GM12801 (cell line): ENCODE results near the gene ID3.

Experiments
- TF ChIP-seq, protein P1 (sequence below): IDR thresholded peaks from one replicate; pipeline ENCODE4 v1.5.1; 2011; ENCODE audit warnings: control low read depth; ENCODE audit not compliant: insufficient read length; ENCODE audit errors: extremely low read depth

ID3 gene

DNA sequence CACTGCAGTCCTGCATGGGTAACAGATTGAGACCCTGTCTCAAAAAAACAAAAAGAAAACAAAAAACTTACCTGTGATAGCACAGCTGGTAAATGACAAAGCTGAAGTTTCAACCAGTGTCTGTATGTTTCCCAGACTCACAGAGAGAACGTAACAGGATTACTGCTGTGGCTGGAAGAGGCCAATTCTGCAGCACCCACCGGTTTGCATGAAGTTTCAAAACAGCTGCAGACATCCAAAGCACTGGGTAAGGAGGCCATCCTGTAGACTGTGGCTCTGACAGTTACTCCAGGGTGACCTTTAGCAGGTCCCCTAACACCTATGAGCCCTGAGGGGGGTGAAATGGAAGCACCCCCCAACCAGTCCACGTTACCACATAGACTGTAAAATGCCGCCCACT lies 7.5 kb downstream of the ID3 start:
- TF ChIP-seq, protein P1, sequence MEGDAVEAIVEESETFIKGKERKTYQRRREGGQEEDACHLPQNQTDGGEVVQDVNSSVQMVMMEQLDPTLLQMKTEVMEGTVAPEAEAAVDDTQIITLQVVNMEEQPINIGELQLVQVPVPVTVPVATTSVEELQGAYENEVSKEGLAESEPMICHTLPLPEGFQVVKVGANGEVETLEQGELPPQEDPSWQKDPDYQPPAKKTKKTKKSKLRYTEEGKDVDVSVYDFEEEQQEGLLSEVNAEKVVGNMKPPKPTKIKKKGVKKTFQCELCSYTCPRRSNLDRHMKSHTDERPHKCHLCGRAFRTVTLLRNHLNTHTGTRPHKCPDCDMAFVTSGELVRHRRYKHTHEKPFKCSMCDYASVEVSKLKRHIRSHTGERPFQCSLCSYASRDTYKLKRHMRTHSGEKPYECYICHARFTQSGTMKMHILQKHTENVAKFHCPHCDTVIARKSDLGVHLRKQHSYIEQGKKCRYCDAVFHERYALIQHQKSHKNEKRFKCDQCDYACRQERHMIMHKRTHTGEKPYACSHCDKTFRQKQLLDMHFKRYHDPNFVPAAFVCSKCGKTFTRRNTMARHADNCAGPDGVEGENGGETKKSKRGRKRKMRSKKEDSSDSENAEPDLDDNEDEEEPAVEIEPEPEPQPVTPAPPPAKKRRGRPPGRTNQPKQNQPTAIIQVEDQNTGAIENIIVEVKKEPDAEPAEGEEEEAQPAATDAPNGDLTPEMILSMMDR, result no peak

DNA sequence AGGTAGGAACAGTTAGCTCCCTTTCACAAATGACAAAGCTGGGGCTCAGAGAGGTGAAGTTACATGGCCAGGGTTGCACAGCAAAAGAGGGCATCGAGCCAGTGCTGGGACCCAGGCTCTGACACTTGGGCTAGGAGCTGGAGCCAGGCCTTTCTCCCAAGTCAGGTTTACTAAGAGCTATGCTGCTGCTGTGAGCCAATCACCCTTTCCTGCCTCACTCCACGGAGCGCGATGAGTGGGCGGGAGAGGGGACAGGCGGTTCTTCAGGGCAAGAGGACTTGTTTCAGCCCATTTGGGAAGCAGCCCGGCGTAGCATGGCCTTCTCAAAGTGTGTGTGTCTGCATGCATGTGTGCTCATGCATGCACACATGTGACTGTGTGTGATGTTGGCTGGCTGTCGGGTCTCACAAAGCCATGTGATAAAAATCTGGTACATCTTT lies 10.6 kb downstream of the ID3 start:
- TF ChIP-seq, protein P1, result no peak

- TF ChIP-seq, protein P1, result no peak
Observed at GRCh38 chr1:23546897-23547584, 12.3 kb downstream of the ID3 start.

DNA sequence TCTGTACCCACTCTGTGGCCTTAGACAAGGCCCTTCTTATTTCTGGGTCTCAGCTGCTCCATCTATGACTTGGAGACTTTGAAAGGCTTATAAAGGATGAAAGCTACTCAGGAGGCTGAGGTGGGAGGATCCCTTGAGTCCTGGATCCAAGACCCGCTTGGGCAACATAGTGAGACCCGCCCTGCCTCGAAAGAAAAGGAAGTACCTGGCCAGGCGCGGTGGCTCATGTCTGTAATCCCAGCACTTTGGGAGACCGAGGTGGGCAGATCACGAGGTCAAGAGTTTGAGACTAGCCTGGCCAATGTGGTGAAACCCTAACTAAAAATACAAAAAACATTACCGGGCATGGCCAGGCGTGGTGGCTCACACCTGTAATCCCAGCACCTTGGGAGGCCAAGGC lies 13.4 kb downstream of the ID3 start:
- TF ChIP-seq, protein P1, result no peak

DNA sequence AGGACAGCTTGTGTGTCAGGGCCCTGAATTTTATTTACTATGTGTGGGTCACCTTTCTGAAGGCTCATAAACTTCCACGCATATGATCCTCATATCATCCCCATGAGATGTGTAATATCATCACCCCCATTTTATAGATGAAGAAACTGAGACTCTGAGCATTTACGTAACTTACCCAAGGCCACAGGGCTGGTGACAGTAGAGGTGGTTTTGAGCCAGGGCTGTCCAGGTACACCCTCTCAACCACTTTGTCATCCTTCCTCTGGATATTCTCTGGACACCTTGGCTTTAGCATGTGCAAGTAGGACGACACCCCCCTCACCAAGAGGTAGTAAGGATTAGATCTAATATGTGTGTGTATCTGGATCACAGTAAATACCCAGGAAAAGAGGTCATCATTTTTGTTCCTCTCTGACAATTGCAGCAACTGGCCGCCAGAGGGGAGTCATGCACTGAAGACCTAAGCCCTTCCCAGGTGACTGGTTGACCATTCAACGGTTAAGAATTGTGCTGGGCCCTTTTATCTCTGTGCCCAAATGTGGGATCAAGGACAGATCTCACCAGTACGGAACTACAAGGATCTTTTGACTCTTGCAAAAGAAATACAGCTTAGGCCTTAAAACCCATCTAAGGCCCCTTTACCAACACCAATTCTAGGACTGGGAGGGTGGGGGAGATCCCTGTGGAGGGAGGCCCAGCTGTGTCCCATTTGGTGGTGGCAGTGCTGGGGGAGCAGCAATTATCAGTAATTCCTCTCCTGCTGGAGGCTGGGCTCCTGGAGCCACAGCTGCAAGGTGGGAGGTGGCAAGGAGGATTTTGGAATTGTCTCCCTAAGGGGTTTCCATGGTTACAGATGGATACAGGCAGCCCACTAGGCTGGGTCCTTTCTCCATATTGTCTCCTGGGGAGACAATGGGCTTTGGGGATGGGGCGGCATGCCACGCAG lies 14.6 kb downstream of the ID3 start:
- TF ChIP-seq, protein P1, result no peak

DNA sequence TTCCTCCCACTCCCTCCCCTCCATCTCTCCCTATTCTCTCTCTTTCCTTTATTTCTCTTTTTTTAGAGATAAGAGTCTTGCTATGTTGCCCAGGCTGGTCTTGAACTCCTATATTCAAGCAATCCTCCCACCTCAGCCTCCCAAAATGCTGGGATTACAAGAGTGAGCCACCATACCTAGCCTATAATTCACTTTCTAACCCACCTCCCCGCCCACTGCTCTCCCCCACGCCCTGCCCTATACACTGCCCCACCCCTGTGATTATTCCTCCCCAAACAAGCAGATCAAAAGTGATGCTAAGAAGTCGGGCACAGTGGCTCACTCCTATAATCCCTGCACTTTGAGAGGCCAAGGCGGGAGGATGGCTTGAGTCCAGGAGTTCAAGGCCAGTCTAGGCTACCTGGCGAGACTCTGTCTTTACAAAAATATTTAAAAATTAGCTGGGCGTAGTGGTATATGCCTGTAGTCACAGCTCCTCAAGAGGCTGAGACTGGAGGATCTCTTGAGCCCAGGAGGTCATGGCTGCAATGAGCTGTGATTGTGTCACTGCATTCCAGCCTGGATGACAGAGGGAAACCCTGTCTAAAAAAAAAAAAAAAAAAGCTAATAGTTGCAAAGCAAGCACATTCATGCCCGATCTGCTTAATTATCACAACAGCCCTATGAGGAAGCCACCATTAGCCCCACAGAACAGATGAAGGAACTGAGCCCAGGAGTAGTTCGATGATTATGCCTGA lies 15.4 kb downstream of the ID3 start:
- TF ChIP-seq, protein P1, result no peak

- TF ChIP-seq, protein P1, result no peak
Observed at GRCh38 chr1:23539698-23540266, 19.5 kb downstream of the ID3 start.
